ENCODE data around the gene SPPL3.

The SPPL3 gene

DNA sequence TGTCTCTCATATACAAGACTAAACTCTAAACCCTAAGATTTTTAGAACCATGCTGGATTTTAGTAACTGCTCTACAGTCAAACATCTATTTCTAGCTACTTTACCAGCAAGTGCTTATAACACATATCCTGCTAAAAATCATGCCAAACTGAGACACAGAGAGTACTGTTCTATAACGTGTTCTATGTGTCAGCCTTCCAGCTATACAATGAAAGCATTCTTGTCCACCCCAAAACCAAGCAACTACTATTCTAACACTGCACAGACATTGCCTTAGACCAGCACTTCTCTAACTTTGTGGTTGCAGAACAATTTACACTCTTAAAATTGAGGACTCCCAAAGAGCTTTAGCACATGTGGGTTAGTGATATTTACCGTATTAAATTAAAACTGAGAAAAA is 85.7 kb downstream of the SPPL3 start:
- H3K36me3 ChIP-seq (ENCODE audit: insufficient read depth, low read length) = no peaks in the 10 kb centered on the region
- H3K9me3 ChIP-seq (ENCODE audit: control insufficient read depth, insufficient read depth, low read length) = no peaks in the 10 kb centered on the region
- H3K4me1 ChIP-seq (ENCODE audit: insufficient read depth, low read length) = peaks cover 14% of the 10 kb centered on the region; the same call in 1 of the 2 replicates
- no peak overlapping the region for H3K9ac ChIP-seq (ENCODE audit: low read depth, low read length)

DNA sequence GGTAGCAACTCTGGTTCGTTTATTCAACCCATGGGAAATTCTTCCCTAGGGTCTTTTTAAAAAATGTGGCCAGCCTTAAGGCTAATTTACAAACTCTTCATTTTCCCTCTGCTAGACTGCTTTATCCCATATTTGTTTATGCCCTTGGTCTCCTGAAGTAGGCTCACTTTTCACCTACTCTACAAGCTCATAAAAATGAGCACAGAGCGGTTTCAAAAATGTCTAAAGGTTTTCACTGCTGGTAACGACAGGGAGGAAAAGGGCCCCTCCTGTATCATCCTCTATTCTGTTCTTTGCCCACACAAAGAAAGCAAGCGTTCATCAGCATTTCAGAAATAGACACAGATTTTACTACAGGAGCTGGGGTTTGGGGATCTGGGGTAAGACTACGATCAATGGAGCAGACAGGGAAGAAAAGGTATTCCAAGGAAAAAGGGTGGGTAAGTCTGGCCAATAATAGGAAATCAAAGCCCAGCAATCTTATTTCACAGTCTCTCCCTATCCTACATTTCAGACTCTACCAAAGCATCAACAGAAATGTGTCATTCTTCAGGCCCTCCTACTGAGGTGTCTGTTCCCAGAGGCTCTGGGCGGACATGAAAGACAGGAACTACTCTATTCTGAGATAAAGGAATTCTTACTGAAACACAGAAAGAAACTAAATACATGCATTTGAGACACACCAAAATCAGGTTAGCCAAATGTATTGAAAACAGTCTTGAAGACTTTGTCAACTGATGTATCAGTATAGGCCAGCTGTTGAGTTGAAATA is 86.4 kb downstream of the SPPL3 start:
- H3K9me3 ChIP-seq (ENCODE audit: control insufficient read depth, insufficient read depth, low read length) = no peaks in the 10 kb centered on the region
- no peak overlapping the region for H3K9ac ChIP-seq (ENCODE audit: low read depth, low read length)
- peaks cover 8% of the 10 kb centered on the region; the same call in 1 of the 2 replicates for H3K4me1 ChIP-seq (ENCODE audit: insufficient read depth, low read length)
- no peaks in the 10 kb centered on the region for H3K36me3 ChIP-seq (ENCODE audit: insufficient read depth, low read length)

DNA sequence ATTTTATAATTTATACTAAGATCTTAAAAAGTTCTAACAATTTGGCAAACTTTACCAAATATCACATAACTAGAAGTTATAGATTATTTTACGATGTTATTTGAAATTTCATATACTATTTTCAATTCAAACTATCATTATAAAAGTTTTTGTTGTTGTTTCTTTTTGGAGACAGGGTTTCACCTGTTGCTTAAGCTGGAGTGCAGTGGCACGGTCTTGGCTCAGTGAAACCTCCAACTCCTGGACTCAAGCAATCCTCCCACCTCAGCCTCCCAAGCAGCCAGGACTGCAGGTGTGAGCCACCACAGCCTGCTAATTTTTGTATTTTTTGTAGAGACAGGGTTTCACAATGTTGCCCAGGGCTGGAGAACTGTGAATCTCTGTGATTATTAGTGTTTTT is 87.8 kb downstream of the SPPL3 start:
- no peaks in the 10 kb centered on the region for H3K9me3 ChIP-seq (ENCODE audit: control insufficient read depth, insufficient read depth, low read length)
- 0 out of 2 replicates have a peak, but pooled peaks cover 4% of the 10 kb centered on the region for H3K4me1 ChIP-seq (ENCODE audit: insufficient read depth, low read length)
- no peaks in the 10 kb centered on the region for H3K36me3 ChIP-seq (ENCODE audit: insufficient read depth, low read length)
- no peak overlapping the region for H3K9ac ChIP-seq (ENCODE audit: low read depth, low read length)

DNA sequence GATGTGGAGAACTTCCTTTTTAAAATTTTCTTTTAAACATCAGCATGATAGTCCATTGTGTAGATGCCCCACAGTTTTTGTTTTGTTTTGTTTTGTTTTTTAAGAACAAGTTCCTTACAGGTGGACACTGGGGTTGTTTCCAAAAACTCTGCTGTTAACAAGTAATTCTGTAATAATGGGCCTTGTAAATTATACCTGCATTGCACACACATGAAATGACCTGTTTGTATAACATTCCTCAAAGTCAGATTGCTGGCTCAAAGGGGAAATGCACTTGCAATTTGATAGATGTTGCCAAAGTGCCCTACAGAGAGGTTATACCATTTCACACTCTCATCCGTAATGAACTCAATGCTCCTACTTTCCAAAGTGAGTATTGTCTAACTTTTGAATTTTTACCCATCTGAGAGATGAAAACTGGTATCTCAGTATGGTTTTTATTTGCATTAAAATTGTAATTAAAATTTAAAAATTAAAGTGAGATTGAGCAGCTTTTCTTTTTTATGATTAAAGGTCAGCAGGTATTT is 89.2 kb downstream of the SPPL3 start:
- H3K4me1 ChIP-seq (ENCODE audit: insufficient read depth, low read length) = 0 out of 2 replicates have a peak, but pooled peaks cover 4% of the 10 kb centered on the region
- no peaks in the 10 kb centered on the region for H3K36me3 ChIP-seq (ENCODE audit: insufficient read depth, low read length)
- H3K9ac ChIP-seq (ENCODE audit: low read depth, low read length) = no peak overlapping the region
- H3K9me3 ChIP-seq (ENCODE audit: control insufficient read depth, insufficient read depth, low read length) = no peaks in the 10 kb centered on the region

DNA sequence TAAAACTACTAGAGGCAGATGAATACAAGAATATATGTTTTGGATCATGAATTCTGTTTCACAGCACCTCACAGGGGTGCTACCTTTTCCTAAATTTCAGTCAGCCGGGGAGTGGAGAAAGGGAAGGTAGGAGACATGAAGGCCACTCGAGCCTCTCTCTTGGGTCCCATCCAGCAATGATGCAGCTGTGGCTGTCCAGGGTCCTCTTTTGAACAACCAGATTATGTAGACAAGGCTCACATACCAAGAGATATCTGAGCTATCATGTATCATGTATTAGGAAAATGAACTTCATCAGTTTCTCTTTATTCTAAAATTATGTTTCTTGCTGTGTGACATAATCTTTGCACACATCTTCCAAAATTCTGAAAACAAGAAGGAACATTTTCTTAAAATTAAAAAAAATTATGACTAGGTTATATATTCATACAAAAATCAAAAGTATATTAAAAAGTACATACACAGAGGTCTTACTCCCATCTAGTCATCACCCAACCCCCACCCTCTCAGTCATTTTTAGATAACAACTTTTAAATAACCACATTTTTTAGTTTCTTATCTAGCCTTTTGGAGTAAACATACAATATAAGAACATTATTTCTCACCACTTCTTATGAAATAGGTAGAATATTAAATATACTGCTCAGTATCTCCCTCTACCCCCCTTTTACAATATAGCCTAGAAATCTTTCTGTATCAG is 89.8 kb downstream of the SPPL3 start:
- Histone ChIP-seq H3K4me1 (ENCODE audit: insufficient read depth, low read length) (0 out of 2 replicates have a peak, but pooled peaks cover 4% of the 10 kb centered on the region), H3K36me3 (ENCODE audit: insufficient read depth, low read length) (no peaks in the 10 kb centered on the region), H3K9ac (ENCODE audit: low read depth, low read length) (no peak overlapping the region), H3K9me3 (ENCODE audit: control insufficient read depth, insufficient read depth, low read length) (no peaks in the 10 kb centered on the region)

DNA sequence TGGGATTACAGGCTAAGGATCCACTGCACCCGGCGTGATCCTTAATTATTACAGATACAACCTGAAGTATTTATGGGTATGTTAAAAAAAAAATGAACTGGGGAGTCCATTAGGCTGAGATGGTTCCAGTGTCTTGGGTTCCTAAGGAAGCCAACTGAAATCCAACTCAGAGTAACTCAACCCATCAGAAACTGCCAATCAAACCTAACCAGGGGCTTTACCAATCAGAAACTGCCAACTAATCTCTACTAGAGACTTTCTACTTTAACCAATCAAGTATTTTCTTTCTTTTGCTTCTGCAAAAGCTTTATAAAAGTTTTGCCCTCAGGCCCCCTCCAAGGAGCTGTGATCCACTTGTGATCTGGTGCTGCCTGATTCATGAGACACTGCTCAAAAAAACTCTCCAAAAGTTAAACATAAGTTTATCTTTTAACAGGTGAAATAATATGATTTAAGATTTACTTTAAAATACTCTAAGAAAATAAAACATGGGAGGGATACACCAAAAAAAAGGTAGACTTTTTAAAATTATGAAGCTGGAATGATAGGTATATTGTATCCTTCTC is 90.5 kb downstream of the SPPL3 start:
- Histone ChIP-seq H3K36me3 (ENCODE audit: insufficient read depth, low read length) (no peaks in the 10 kb centered on the region), H3K4me1 (ENCODE audit: insufficient read depth, low read length) (0 out of 2 replicates have a peak, but pooled peaks cover 4% of the 10 kb centered on the region), H3K9ac (ENCODE audit: low read depth, low read length) (no peak overlapping the region), H3K9me3 (ENCODE audit: control insufficient read depth, insufficient read depth, low read length) (no peaks in the 10 kb centered on the region)

DNA sequence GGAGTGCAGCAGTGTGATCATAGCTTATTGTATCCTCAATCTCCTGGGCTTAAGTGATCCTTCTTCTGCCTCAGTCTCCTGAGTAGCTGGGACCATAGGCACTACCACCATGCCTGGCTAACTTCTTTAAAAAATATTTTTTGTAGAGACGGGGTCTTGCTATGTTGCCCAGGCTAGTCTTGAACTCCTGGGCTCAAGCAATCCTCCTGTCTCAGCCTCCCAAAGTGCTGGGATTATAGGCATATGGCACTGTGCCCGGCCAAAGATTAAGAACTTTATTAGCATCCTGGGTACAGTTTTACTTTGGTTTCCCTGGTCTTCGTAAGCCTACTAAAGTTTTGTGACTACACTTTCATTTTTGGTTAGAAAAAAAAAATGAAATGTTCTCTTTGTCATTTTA is 94.1 kb downstream of the SPPL3 start:
- no peaks in the 10 kb centered on the region for H3K36me3 ChIP-seq (ENCODE audit: insufficient read depth, low read length)
- H3K9ac ChIP-seq (ENCODE audit: low read depth, low read length) = no peak overlapping the region
- H3K9me3 ChIP-seq (ENCODE audit: control insufficient read depth, insufficient read depth, low read length) = no peaks in the 10 kb centered on the region
- no peaks in the 10 kb centered on the region for H3K4me1 ChIP-seq (ENCODE audit: insufficient read depth, low read length)

DNA sequence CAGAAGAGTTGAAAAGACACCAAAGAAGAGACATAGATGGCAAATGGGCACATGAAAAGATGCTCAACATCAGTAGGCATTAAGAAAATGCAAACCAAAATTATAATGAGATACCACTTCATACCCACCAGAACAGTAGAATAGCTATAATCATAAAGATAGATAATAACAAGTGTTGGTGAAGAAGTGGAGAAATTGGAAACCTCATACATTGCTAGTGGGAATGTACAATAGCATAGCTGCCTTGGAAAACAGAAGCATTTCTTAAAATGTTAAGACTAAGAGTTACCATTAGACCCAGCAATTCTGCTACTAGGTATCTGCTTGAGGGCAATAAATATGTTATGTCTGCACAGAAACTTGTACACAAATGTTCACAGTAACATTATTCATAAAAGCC is 99.7 kb downstream of the SPPL3 start:
- Histone ChIP-seq H3K9ac (ENCODE audit: low read depth, low read length) (no peak overlapping the region), H3K4me1 (ENCODE audit: insufficient read depth, low read length) (peaks cover 18% of the 10 kb centered on the region), H3K9me3 (ENCODE audit: control insufficient read depth, insufficient read depth, low read length) (no peaks in the 10 kb centered on the region), H3K36me3 (ENCODE audit: insufficient read depth, low read length) (no peaks in the 10 kb centered on the region)

DNA sequence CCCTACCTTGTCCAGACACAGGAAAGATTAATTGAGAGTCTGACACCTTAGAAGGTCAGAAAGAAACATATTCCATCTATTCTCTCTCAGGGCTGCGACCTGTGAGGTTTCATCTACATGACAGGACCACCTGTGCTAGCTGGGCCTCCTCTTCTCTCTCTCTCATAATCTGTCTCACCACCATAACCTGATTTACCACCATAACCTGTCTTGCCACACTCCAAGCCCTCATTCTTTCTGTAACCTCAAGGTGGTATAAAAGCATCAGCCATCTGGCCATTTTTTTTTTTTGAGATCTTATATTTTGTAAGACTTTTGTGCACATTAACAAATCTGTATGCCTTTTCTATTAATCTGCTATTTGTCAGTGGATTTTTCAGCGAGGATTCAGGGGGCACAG is 103.0 kb downstream of the SPPL3 start:
- peaks cover 2% of the 10 kb centered on the region; the same call in 1 of the 2 replicates for H3K9me3 ChIP-seq (ENCODE audit: control insufficient read depth, insufficient read depth, low read length)
- peaks cover 23% of the 10 kb centered on the region for H3K4me1 ChIP-seq (ENCODE audit: insufficient read depth, low read length)
- no peaks in the 10 kb centered on the region; the same call in 1 of the 2 replicates for H3K36me3 ChIP-seq (ENCODE audit: insufficient read depth, low read length)
- H3K9ac ChIP-seq (ENCODE audit: low read depth, low read length) = no peak overlapping the region

DNA sequence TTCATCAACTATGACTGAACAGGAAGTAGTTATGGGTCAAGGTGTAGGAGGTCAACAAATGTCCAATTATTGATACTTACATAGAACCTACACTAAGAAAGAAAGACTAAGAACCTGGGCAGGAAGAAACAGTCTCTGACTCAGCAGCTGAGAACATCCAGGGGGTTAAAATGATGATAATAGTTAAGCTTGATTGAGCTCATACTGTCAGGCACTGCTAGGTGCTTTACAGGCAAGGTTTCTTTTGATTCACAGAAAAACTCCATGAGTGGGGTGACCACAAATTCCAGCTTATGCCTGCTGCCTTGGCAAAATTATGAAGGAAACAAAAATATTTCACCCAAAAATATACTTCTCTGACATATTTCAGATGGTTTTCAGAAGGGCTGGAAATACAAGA is 103.5 kb downstream of the SPPL3 start:
- H3K4me1 ChIP-seq (ENCODE audit: insufficient read depth, low read length) = peaks cover 23% of the 10 kb centered on the region
- no peaks in the 10 kb centered on the region; the same call in 1 of the 2 replicates for H3K36me3 ChIP-seq (ENCODE audit: insufficient read depth, low read length)
- H3K9me3 ChIP-seq (ENCODE audit: control insufficient read depth, insufficient read depth, low read length) = peaks cover 4% of the 10 kb centered on the region; the same call in 1 of the 2 replicates
- no peak overlapping the region for H3K9ac ChIP-seq (ENCODE audit: low read depth, low read length)

DNA sequence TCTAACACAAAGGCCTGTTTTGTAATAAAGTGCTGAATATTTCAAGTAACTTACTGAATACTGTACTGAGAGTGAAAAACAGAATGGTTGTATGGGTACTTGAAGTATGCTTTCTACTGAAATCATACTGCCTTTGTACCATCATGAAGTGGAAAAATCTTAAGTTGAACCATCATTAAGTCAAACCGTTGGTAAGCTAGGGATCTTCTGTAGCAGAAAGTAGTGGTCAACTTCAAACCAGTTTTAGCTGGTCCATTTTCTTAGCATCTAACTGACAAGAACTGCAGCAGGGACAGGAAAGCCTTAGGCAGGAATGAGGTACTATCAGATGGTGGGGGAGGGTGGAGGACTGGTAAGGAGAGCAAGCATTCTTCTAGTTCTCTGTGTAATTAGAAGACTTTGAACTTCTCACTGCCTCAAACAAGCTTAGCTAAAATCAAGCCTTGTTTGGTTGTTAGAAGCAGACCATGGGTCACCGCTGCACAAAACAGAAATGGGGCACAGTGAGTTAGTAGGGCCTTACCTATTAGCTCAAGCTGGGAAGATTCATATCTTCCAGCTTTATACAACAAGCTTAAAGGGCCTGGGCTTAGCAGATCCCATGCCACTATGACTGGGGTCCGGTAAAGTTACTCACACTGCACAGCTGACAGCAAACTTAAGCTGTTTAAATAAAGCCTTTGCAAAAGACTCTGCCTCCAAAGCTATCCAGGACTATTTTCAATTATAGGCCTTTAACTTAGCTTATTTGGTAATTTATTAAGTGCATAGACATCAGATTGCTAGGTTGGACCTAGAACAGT is 104.7 kb downstream of the SPPL3 start:
- Histone ChIP-seq H3K9me3 (ENCODE audit: control insufficient read depth, insufficient read depth, low read length) (peaks cover 6% of the 10 kb centered on the region; the same call in 1 of the 2 replicates), H3K9ac (ENCODE audit: low read depth, low read length) (no peak overlapping the region), H3K36me3 (ENCODE audit: insufficient read depth, low read length) (no peaks in the 10 kb centered on the region; the same call in 1 of the 2 replicates), H3K4me1 (ENCODE audit: insufficient read depth, low read length) (peaks cover 23% of the 10 kb centered on the region)

DNA sequence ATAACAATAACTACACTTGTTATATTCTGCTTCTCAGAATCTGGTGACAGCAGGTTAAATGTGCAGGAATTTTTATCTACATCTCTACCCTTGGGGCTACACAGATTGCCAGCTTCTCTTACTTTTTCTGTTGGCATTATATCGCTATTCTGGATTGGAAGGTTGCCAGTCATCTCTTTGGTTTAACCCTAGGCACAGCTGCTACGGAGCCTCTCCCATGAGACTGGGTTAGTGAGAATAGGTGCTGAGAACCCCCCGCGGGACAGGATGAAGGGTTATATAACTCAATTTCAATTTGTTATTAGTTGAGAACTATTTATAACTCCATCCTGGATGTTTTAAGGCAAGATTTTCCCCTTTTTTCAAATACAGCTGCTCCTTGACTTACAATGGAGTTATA is 105.5 kb downstream of the SPPL3 start:
- Histone ChIP-seq H3K4me1 (ENCODE audit: insufficient read depth, low read length) (peaks cover 23% of the 10 kb centered on the region), H3K36me3 (ENCODE audit: insufficient read depth, low read length) (no peaks in the 10 kb centered on the region; the same call in 1 of the 2 replicates), H3K9ac (ENCODE audit: low read depth, low read length) (no peak overlapping the region), H3K9me3 (ENCODE audit: control insufficient read depth, insufficient read depth, low read length) (peaks cover 6% of the 10 kb centered on the region; the same call in 1 of the 2 replicates)

DNA sequence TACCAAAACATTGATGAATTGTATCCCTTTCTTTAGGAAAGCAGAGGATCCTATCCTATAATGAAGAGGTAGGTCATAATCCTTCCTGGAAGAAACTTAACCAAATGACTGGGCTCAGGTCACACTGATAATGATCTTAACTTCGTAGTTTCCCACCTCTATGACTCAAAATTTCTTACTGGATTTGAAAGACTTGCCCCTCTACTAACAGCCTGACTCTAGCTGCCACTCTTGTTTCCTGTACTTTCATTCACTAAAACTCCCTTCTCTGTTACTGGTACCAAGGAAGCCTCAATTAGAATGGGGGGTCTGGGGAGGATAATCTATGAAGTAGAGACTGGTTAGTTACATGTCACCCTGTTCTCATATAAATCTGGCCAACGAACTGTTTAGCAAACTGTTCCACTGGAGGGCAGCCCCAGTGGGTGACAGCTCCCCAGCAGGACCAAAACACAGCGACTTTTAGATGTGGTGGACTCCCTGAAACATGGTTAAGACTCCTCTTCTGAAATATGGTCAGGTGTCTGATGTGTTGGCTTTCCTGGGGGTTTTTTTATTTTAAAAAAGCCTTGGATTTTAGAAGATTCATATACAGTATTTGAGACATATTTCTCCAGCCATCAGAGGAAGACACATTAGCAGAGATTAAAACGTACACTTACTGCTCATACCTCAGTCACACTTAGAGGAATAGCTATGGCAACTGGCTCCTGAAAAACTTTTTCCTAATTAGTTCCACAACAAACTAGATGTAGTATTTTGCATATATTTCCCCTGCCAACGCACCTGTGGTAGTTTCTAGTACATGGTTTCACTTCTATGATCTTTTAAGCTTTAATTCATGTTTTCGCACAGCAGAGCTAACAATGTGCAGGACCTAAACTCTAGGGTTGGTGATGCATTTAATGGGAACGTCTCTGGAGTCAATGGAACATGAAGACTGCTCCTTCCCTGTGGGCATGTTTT is 106.2 kb downstream of the SPPL3 start:
- Histone ChIP-seq H3K36me3 (ENCODE audit: insufficient read depth, low read length) (no peaks in the 10 kb centered on the region; the same call in 1 of the 2 replicates), H3K9ac (ENCODE audit: low read depth, low read length) (no peak overlapping the region), H3K4me1 (ENCODE audit: insufficient read depth, low read length) (peaks cover 22% of the 10 kb centered on the region), H3K9me3 (ENCODE audit: control insufficient read depth, insufficient read depth, low read length) (peaks cover 6% of the 10 kb centered on the region; the same call in 1 of the 2 replicates)

Data from ES-I3 (cell line).